GM19035 (cell line): Measurements from ENCODE around the gene GPR55.

Experiments used
- ATAC-seq: cut with Tn5 transposase; IDR thresholded peaks from one replicate; pipeline ENCODE4 v1.9.1; 2021; ENCODE audit not compliant: unreplicated experiment

Gene GPR55

DNA sequence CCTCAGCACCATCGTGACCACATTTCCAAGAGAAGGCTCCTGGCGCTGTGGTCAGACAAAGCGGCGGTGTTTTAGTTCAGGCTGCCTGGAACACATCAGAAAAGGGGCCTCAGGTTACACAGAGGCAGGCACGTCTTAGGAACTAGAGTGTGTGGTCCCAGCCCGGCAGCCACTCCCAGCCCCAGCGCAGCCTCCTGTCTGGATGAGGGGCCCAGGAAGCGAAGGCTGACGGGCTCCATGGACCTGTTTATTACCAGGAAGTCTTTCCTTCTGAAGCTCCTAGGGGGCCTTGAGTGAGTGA, 10.0 kb upstream of the GPR55 start:
- ATAC-seq: no peak

DNA sequence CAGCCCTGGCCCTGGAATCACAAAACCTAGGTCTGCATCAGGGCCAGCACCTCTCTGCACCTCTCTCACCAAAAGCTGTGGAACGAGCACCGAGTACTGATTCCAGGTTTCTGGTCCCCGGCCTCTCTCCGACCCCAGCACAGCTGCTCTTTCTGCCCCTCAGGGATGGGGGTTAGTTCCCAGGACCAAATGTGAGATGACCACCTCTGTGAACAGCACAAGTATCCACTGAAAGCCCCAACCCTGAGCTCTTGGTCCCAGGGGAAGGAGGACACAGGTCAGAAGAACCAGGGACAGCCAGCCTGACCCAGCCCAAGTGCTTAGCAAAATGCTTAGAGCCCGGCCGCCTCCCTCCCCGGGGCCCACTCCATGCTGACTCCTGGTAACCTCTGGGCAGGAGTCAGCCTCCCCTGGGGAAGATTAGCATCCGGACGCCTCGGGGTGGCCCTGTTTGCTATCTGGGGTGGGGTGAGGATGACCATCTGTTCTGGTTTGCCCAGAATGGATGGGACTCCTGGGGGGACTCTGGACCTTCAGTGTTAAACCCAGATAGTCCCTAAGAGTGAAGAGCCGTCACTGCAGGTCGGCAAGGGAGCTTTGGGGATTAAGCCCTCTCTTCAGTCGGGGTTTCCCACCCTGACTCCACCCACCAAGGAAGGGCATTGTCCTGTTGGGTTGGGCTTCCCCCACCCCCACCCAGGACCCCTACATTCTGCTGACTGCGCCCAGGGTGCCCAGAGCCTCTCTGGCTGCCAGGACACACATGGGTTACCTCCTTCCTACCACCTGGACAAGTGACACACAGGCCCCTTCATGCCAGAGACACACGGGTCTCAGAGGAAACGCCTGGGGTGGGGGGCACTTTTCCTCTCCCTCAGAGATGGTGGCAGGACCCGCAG, 9.4 kb upstream of the GPR55 start:
- ATAC-seq: no peak

DNA sequence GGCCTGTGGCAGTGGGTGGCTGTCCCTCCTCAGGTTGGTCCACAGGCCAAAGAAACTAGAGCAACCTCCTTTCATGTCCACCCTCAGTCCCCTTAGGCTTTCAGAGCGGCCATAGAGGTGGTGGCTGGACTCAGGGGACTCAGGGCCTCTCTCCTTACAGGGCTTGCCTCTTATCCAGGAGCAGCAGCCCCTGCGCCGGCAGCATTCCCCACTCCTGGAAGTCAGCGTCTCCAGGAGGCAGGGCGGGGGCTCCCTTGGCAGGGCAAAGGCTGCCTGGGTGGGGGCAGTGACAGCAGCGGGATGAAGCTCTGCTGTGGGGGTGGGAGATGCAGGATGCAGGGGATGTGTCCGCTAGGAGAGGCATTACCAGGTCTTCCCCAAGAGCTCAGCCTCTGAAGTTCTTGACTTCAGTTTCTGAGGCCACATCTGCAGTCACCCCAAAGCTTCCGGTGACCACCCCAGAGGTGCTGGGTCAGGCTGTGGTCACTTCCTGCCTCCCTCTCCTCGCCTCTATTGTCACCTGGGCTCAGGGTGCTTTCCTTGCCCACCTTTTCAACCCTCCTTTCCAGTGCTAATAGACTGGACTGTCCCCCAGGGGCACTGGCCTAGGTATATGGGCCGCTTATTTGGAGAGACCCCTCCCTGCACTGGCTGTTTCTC, 8.6 kb upstream of the GPR55 start:
- no peak for ATAC-seq

DNA sequence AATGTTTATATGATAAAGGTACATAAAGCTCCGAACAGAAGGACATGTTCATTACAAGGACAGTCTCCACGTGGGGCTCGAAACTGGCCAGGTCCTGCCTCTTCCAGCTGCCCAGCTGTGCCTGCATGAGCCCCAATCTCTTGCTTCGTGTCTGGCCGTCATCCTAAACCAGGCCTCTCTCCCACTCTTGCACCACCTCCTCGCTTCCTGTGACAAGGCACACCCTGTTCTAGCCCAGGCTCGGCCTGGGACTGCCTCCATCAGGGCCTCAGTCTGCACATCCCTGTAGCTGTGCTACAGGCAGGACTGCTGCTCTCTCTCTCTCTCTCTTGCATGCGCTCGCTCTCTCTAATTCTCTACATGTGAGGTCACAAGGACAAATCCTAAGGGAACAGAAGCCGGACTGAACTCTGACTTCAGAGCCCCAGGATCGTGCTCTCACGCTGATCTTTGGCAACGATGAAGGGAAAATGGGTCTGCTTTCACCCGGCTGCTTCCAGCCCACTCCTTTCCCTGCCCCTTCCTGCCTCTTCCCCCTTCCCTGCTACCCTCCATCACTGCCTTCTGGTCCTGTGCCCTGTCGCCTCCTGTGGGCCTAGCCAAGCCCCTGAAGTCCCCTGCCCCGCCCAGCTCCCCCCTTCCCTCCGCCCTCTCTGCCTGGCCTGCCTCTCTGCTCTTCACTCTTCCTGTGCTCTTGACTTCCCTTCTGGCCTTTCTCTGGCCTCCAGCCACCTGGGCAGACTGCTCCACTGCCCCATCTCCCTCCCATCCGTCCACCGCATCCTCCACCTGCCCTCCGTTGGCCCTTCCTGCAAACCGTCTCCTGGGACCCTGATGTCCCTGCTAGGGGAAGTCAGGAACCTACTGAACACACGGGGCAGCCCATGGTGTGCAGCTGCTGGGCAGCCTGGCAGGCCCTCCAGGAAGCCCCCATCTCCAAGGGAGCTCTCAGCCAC, 7.8 kb upstream of the GPR55 start:
- no peak for ATAC-seq

DNA sequence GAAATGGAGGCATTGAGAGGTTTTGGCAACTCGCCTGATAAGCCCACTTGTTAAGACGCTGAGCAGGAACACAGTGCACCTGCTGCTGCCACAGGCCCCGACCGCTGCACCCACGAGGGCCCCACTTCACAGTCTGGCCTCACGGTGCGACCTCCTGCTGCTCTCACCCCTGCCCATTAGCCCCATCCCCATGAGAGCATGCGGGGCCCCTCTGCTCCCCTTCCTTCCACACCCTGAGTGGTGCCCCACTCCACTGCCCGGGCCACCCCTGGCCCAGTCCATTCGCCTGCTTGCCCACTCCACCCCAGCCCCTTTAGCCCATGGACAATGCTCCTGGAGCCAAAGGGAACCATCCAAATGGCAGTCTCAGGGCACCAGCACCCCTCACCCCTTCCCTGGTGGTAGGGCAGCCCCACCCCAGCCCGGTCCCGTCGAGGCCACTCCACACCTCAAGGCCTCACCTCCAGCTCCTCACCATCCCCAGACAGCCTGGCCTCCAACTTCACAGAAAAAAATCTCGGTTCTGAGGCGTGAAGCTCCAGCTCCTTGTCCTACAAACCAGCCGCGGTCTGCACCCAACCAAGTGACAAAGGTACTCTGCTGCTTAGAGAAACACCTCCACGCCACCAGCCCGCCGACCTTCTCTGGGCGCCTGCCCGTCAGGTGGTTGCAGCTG, 6.7 kb upstream of the GPR55 start:
- no peak for ATAC-seq

DNA sequence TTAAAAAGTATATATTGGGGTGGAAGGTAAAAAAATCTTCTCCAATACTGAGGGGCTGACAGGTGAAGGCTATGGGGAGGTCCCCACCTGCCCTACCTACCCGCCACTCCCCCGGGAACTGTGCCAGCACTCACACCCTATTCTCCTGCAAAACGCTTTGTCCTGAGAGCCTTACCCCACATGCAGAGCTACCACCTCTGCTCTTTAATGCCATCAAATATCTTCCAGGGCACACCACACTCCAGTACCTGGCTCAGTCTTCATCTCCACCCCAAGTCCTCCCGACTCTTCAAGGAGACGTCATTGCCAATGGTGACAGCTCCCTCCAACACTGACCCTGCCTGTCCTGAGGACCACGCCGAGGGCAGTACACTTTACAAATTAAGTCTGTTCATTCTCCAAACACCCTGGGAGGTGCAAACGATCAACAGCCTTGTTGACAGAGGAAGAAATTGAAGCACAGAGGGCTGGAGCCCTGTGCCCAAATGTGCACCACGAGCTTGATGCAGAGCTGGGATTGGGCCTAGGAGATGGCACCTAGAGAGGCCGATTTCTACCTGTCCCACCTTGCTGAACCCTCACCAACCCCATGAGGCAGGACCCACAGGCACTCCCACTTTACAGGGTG, 6.0 kb upstream of the GPR55 start:
- no peak for ATAC-seq

DNA sequence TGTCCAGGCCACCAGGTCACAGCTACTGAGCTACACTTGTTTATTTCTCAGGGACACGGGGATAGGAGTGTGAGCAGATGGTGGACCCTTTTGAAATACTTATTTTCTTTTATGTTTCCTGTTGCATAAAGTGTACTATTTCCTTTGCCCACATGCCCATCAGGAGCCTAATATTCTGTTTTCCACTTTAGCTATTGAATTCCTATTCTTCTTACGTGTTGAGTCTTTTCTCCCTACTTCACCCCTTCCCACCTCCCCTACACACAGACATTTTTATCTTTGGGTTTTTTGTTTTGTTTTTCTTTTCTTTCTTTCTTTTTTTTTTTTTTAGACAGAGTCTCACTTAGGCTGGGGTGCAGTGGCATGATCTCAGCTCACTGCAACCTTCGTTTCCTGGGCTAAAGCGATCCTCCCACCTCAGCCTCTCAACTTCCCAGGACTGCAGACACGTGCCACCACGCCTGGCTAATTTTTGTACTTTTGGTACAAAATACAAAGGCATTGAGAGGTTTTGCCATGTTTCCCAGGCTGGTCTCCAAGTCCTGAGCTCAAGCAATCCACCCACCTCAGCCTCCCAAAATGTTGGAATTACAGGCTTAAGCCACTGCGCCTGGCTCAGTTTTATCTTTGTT, 5.2 kb upstream of the GPR55 start:
- no peak for ATAC-seq

DNA sequence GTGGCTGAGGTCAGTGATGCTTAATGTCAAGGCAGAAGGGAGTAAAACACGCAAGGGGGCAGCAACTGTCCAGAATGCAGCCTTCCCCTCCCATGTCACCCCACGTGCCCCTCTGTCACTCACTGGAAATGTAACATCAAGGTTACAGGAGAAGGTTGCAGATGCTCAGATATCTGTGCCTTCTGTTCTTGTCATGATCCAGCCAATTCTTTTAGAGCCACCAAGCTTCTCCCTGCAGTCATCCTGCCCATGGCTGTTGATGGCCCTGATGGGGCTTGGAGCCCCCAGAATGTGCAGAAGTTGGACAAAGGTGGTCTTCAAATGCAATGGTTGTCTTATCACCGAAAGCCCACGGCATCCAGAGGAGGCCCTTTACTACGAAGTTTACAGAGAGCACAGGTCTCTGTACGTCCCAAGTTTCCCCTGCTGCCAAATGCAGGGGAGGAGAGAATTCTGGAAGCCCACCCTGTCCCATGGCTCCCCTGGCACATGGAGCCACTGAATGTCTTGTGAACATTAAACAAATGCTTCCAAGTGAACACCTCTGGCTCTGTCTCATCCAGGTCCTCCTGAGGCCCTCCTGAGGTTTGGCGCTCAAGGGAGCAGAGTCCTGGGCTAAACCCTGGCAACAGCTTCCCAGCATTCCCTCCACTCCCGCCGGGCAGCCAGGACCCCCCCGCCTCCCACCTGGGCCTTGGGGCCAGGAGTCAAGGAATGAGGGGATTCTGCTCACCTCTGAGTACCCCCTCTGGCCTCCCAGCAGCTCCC, 4.5 kb upstream of the GPR55 start:
- ATAC-seq: no peak

DNA sequence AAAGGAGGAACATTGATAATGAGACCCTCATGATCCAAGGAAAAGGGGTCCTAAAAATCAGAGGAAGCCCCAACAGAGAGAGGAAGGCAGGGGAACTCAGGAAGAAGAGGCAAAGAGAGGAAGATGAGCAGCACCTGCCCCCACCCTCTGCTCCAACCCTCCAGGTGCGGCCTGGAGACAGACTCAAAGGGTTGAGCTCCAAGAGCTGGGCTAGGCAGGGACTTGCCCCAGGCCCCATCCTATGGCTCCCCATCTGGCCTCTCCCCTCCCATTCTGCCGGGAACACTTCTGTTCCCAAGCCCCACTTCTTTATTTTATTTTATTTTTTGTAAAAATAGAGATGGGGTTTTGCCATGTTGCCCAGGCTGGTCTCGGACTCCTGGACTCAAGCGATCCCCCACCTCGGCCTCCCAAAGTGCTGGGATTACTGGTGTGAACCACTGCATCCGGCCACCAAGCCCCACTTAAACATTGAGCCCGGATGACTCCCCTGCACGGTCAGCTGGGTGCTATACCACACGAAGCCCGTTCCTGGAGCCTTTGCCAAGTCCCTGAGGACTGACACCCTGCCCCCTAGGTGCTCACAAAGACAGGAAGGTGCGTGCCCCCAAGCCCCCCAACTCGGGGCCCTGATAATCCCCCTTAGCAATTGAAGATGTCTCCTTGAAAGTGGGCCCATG, 3.8 kb upstream of the GPR55 start:
- no peak for ATAC-seq

DNA sequence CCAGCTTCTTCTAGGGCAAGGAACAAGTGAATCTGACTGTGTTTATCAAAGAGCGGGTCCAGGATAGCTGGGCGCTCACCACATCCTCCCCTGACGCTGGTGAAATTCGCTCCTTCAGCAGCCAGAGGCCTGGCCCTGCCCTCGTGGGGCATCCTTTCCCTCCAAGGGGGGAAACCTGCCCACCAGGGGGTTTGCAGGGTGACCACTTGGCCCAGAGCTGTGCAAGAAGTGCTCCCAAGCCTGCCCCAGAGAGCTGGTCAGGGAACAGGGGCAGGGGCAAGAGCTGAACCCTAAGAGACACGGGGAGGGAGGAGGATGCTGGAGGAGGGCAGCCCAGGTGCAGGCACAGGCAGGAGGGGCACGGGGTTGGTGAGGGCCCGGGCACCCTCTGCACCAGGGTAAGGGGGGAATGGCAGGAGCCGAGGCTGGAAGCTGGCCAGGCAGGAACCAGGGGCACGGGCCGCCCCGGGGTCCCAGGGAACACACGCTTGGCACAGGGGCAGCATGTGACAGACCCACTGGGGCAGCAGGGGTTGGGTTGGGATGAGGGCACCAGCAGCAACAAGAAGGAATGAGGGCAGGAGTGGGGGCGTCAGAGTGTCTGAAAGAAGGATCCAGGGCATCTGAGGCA, 2.8 kb upstream of the GPR55 start:
- no peak for ATAC-seq

DNA sequence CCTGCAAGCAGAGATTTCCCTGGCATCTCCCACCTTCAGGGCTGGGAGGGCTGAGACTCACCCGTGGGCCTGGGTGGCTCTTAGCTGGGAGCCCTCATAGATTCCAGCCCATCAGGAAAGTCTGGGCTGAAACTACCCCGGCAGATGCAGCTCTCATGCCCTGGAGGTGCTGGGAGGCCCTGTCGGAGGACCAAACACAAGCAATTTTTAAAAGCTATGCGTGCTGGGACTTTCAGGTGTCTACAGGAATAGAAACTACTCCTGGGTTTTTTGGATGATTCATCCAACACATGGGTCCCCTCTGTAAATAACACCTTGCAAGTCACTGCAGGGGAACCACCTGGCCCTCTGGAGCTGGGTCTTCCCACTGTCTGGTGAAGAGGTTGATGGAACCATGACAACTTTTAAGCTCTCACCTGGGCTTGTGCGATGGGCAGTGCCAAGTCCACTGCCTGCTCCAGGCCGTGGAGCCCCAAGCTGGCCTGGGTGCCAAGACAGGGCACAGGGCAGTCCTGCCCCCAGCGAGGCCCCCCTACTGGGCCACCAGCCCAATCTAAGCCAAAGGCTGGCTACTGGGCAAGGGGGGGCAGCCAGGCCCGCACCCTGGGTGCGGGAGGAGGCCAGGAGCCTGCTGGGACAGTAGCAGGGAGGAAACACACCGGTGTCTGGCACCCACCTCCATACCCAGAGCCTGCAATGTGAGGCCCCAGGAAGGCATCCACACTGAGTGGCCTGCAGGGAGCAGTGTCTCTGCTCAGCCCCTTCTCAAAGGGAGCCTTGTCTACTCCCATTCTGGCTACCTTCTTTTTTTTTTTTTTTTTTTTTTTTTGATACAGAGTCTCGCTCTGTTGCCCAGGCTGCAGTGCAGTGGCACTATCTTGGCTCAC, 1.1 kb upstream of the GPR55 start:
- ATAC-seq: peak; percentile 36

DNA sequence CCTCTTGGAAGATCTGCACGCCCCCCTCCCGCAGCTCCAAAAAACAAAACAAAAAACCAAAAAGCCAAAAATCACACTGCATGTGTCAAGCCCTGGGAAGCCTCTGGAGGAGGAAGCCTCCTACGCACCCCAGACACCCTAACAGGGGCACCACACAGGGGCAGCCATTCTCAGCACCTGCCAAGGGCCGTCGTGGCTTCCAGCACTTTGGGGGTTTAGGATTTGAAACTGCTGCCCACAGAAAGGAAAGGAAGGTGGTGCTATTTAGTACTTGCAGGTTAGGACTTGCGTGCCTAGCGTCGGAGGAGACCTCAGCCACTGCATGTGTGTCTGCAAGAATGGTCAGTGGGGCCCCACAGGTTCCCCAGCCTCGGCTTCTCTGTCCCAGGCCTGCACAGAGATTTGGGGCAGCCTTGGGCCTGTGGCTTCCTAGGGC, 419 bp upstream of the GPR55 start:
- peak; percentile 32 for ATAC-seq

DNA sequence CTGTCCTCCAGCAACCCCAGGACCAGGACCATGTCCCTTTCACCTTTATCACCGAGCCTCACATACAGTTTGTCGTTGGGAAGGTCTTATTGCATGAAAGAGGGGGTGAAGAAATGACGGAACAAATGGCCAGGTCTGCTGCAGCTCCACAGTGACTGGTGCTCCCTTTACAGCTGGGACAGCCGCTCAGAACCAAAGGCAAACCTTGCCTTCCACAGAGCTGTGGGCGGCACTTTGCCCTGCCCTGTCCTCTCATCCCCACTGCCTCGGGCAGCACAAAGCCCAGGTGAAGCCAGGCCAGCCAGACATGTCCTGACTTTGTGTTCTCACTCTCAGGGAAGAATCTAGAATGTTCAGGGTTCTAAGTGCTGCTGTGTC, 961 bp downstream of the GPR55 start:
- ATAC-seq: no peak

DNA sequence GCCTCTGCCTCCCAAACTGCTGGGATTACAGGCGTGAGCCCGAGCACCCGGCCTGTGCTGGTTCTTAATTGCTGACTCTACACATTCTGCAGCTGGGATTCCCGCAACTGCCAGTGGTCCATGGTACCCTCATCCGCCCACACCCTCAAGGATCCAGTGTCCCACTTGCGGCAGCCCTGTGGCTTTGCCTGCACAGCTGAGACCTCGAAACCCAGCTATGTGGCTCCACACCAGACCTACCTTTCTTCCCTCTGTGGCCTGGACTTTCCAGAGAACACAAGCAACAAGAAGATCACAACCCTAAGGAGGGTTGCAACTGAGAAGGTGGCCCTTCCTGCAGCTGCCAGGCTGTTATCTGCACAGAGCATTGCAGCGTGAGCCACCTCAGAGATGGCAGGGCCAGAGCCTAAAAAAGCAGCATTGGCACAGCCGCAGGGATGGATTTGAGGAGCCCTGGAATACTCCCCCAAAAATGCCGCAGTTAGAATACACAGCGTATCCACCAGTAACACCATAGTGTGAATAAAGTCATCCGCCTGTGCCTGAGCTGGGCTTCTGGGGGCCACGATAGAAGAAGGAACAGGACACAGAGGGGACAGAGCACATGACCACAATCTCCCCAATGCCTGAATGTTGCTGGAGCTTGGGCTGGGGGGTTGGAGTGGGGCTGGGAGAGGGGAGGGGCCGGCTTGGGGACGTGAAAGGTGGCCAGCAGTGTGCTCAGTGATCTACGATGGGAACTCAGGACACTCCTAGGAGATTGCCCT, 1.9 kb downstream of the GPR55 start:
- no peak for ATAC-seq

DNA sequence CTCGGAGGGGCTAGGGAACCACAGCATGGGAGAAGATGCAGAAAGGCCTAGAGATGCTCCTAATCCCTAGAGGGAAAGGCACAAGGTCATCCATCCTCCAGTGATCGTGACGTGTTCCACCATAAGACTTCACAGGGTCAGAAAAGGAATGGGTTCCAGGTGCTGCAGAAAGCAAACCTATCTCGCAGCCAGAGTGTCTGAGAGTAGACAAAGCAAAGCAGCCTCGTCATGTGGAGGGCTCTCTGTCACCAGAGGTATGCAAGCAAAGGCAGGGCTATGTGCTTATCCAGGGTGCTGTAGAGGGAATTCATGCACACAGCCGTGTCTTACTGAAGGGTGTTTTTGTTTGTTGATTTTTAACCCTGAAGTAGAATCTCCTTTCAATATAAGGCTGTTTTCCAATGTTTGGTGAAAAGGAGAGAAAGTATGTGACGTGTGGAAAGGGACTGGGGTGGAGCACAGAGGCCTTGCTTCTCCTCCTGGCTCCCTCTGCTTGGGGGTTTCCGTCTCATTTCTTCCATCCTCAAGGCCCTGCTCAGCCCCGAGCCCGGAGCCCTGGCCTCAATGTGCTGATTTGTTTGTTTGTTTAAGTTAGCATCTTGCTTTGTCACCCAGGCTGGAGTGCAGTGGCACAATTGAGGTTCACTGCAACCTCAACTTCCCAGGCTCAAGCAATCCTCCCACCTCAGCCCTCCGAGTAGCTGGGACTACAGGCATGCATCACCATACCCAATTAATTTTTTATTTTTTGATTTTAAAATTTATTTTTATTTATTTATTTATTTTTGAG, 3.0 kb downstream of the GPR55 start:
- no peak for ATAC-seq

DNA sequence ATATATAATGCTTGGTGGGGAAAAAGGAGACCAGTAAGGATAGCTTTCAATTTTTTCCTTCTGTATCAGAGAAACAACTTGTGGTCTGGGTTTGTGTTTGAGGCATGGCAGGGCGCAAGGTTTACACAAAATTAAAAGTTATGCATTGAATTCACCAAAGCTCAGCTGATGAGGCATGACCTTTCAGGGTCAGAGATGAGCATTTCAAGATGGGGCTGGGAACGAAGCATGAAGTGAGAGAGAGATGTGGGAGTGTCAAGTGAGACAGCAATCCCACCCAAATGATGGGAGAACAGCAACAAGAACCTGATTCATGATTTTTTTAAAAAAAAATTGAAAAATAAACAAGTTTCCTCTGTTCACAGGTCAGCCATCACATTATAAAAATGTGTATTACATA, 4.9 kb downstream of the GPR55 start:
- ATAC-seq: no peak
